H9 (cell line): ENCODE results near the gene ALOX12. TPM values are rescaled to one million over a fixed set of nuclear protein-coding genes. Genes with fewer than 3 reads are reported as not detected.

Source experiments
- DNase-seq: peaks from one replicate; pipeline ENCODE4 v3.0.0-alpha.2; 2017
- H2AFZ ChIP-seq: one replicate; pipeline ENCODE4 v1.6.1; 2013; ENCODE audit warnings: mild to moderate bottlenecking, low read length, control low read depth, moderate library complexity
- H2AK5ac ChIP-seq: 2 replicates; pipeline ENCODE4 v1.6.1; 2013; ENCODE audit warnings: low read length, control low read depth, mixed read lengths; ENCODE audit not compliant: insufficient read length
- H2BK120ac ChIP-seq: one replicate; pipeline ENCODE4 v1.6.1; 2013; ENCODE audit warnings: low read depth, mild to moderate bottlenecking, low read length, control low read depth, inconsistent platforms; ENCODE audit not compliant: poor library complexity, severe bottlenecking
- H2BK12ac ChIP-seq: 2 replicates; pipeline ENCODE4 v1.6.1; 2013; ENCODE audit warnings: low read length, control low read depth, mixed read lengths, low read depth; ENCODE audit not compliant: insufficient read length
- H2BK15ac ChIP-seq: 2 replicates; pipeline ENCODE4 v1.6.1; 2013; ENCODE audit warnings: low read depth, low read length, control low read depth
- H2BK20ac ChIP-seq: one replicate; pipeline ENCODE4 v1.6.1; 2013; ENCODE audit warnings: low read depth, mild to moderate bottlenecking, low read length, control low read depth, inconsistent platforms; ENCODE audit not compliant: poor library complexity, severe bottlenecking
- H2BK5ac ChIP-seq: 2 replicates; pipeline ENCODE4 v1.6.1; 2013; ENCODE audit warnings: low read length, control low read depth, mixed read lengths; ENCODE audit not compliant: insufficient read length
- H3K14ac ChIP-seq: 2 replicates; pipeline ENCODE4 v1.6.1; 2013; ENCODE audit warnings: low read length, control low read depth; ENCODE audit not compliant: insufficient read depth
- H3K18ac ChIP-seq: 2 replicates; pipeline ENCODE4 v1.6.1; 2013; ENCODE audit warnings: low read depth, mild to moderate bottlenecking, mixed read lengths, low read length, control low read depth; ENCODE audit not compliant: insufficient read length
- H3K23ac ChIP-seq: 2 replicates; pipeline ENCODE4 v1.6.1; 2013; ENCODE audit warnings: low read length, control low read depth, mixed read lengths, low read depth; ENCODE audit not compliant: insufficient read length
- H3K23me2 ChIP-seq: 2 replicates; pipeline ENCODE4 v1.6.1; 2013; ENCODE audit warnings: low read depth, mild to moderate bottlenecking, mixed read lengths, low read length, control low read depth; ENCODE audit not compliant: insufficient read length, poor library complexity, severe bottlenecking
- H3K27ac ChIP-seq: 2 replicates; pipeline ENCODE4 v1.5.1; 2013; ENCODE audit warnings: low read length, control low read depth, mixed read lengths, low read depth; ENCODE audit not compliant: insufficient read length
- H3K27me3 ChIP-seq: 2 replicates; pipeline ENCODE4 v1.6.1; 2013; ENCODE audit warnings: low read length, control low read depth, inconsistent platforms; ENCODE audit not compliant: insufficient read depth
- H3K4ac ChIP-seq: 2 replicates; pipeline ENCODE4 v1.6.1; 2013; ENCODE audit warnings: low read depth, mild to moderate bottlenecking, control low read depth, inconsistent platforms, low read length, moderate library complexity
- H3K4me1 ChIP-seq: 2 replicates; pipeline ENCODE4 v1.6.1; 2013; ENCODE audit warnings: low read length, control low read depth, inconsistent platforms; ENCODE audit not compliant: insufficient read depth
- H3K4me2 ChIP-seq: 2 replicates; pipeline ENCODE4 v1.6.1; 2013; ENCODE audit warnings: low read length, control low read depth, mixed read lengths; ENCODE audit not compliant: insufficient read length, insufficient read depth
- H3K56ac ChIP-seq: 2 replicates; pipeline ENCODE4 v1.6.1; 2013; ENCODE audit warnings: low read depth, mild to moderate bottlenecking, mixed read lengths, low read length, control low read depth; ENCODE audit not compliant: insufficient read length
- H3K79me1 ChIP-seq: 2 replicates; pipeline ENCODE4 v1.6.1; 2013; ENCODE audit warnings: low read depth, mild to moderate bottlenecking, moderate library complexity, low read length, control low read depth, inconsistent platforms; ENCODE audit not compliant: insufficient read depth, poor library complexity, severe bottlenecking
- H3K79me2 ChIP-seq: 2 replicates; pipeline ENCODE4 v1.6.1; 2013; ENCODE audit warnings: low read length, control low read depth, inconsistent platforms; ENCODE audit not compliant: insufficient read depth
- H3K9ac ChIP-seq: 2 replicates; pipeline ENCODE4 v1.6.1; 2013; ENCODE audit warnings: low read length, control low read depth, mixed read lengths; ENCODE audit not compliant: insufficient read length; ENCODE audit errors: extremely low read depth
- H3K9me3 ChIP-seq: one replicate; pipeline ENCODE4 v1.6.1; 2013; ENCODE audit warnings: low read depth, low read length, inconsistent platforms; ENCODE audit not compliant: control insufficient read depth
- H3T11ph ChIP-seq: one replicate; pipeline ENCODE4 v1.6.1; 2013; ENCODE audit warnings: mild to moderate bottlenecking, low read length, control low read depth, inconsistent platforms
- H4K20me1 ChIP-seq: one replicate; pipeline ENCODE4 v1.6.1; 2013; ENCODE audit not compliant: control insufficient read depth, insufficient read length, insufficient read depth
- H4K5ac ChIP-seq: 2 replicates; pipeline ENCODE4 v1.6.1; 2013; ENCODE audit warnings: low read depth, mild to moderate bottlenecking, mixed read lengths, low read length, control low read depth; ENCODE audit not compliant: insufficient read length
- H4K8ac ChIP-seq: replicated peaks from 2 replicates; pipeline ENCODE4 v1.6.1; 2013; ENCODE audit warnings: low read length, control low read depth, mixed read lengths, low read depth; ENCODE audit not compliant: insufficient read length
- H4K91ac ChIP-seq: 2 replicates; pipeline ENCODE4 v1.6.1; 2013; ENCODE audit warnings: low read depth, mild to moderate bottlenecking, moderate library complexity, mixed read lengths, low read length, control low read depth; ENCODE audit not compliant: insufficient read length
- H3K27ac Mint-ChIP-seq, 3 experiments: 2 replicates in 2 of 3; 3 replicates in 1 of 3; pipeline ENCODE4 v1.8.0; 2020 to 2021; ENCODE audit warnings: mixed read lengths in 3 of 3, mild to moderate bottlenecking in 1 of 3, moderate library complexity in 1 of 3
- H3K27me3 Mint-ChIP-seq: 2 replicates; pipeline ENCODE4 v1.8.0; 2021; ENCODE audit warnings: low read depth, mild to moderate bottlenecking, moderate library complexity, mixed read lengths
- H3K36me3 Mint-ChIP-seq, 3 experiments: 2 replicates in 2 of 3; 3 replicates in 1 of 3; pipeline ENCODE4 v1.8.0; 2020 to 2021; ENCODE audit warnings: low read depth in 3 of 3, mixed read lengths in 3 of 3; ENCODE audit not compliant: insufficient read depth in 1 of 3
- H3K4me1 Mint-ChIP-seq, 2 experiments: 2 replicates each; pipeline ENCODE4 v1.8.0; 2020; ENCODE audit warnings: mixed read lengths in 2 of 2
- H3K4me3 Mint-ChIP-seq, 2 experiments: 2 replicates in 1 of 2; 3 replicates in 1 of 2; pipeline ENCODE4 v1.8.0; 2020 to 2021; ENCODE audit warnings: mild to moderate bottlenecking in 2 of 2, mixed read lengths in 2 of 2, moderate library complexity in 1 of 2
- H3K9me3 Mint-ChIP-seq, 2 experiments: 2 replicates in 1 of 2; 3 replicates in 1 of 2; pipeline ENCODE4 v1.8.0; 2020; ENCODE audit warnings: mild to moderate bottlenecking in 2 of 2, mixed read lengths in 2 of 2, moderate library complexity in 1 of 2
- WGBS: extraction: QIAGEN DNeasy Blood & Tissue Kit; methylation state at CpG from one replicate; pipeline ENCODE4 v1.1.7; 2013; ENCODE audit warnings: missing lambda C conversion rate, low lambda C conversion rate, mixed read lengths; ENCODE audit not compliant: insufficient read length; ENCODE audit errors: extremely low coverage; 5-methylcytosine and 5-hydroxymethylcytosine counted together
- total RNA-seq: library from RNA; stranded (reverse); gene quantifications from 2 replicates; pipeline ENCODE4 v1.2.1, GENCODE V29; 2021
- TF ChIP-seq, protein P1 (sequence below): fragments of 200-600 bp; sonication (generic); conservative IDR thresholded peaks from 3 replicates; pipeline ENCODE4 v1.8.0; 2021; ENCODE audit warnings: antibody characterized with exemption, mild to moderate bottlenecking

ALOX12 gene
- total RNA-seq, 1 experiment from 2014 or later = 0.81 TPM

- Histone ChIP-seq H3K4me2 (no peak overlapping the region), H2BK120ac (no peak overlapping the region), H3K9ac (no peak overlapping the region), H3K27me3 (no peaks in the 10 kb centered on the region), H3K4ac (no peak overlapping the region), H3K27ac (no peak overlapping the region), H2BK15ac (no peak overlapping the region), H4K8ac (no peak overlapping the region), H2BK20ac (no peak overlapping the region), H4K91ac (no peak overlapping the region), H3K18ac (no peak overlapping the region), H4K20me1 (no peaks in the 10 kb centered on the region), H3K79me1 (no peaks in the 10 kb centered on the region), H3K79me2 (no peaks in the 10 kb centered on the region), H2BK12ac (no peak overlapping the region), H3K14ac (no peak overlapping the region), H3K23ac (no peak overlapping the region), H2BK5ac (no peak overlapping the region), H3K4me1 (no peaks in the 10 kb centered on the region), H3K23me2 (no peaks in the 10 kb centered on the region), H3K56ac (no peak overlapping the region), H4K5ac (no peak overlapping the region), H3K9me3 (no peaks in the 10 kb centered on the region), H2AK5ac (no peak overlapping the region), H3T11ph (no peak overlapping the region), H2AFZ (no peak overlapping the region)
- H3K36me3 Mint-ChIP-seq = no peaks in the 10 kb centered on the region
- no CpG with 5 or more reads among the region's 4 CpGs for WGBS
- H3K4me1 Mint-ChIP-seq = no peaks in the 10 kb centered on the region
- no peak overlapping the region for H3K27ac Mint-ChIP-seq
- no peak for DNase-seq
- TF ChIP-seq, protein P1, sequence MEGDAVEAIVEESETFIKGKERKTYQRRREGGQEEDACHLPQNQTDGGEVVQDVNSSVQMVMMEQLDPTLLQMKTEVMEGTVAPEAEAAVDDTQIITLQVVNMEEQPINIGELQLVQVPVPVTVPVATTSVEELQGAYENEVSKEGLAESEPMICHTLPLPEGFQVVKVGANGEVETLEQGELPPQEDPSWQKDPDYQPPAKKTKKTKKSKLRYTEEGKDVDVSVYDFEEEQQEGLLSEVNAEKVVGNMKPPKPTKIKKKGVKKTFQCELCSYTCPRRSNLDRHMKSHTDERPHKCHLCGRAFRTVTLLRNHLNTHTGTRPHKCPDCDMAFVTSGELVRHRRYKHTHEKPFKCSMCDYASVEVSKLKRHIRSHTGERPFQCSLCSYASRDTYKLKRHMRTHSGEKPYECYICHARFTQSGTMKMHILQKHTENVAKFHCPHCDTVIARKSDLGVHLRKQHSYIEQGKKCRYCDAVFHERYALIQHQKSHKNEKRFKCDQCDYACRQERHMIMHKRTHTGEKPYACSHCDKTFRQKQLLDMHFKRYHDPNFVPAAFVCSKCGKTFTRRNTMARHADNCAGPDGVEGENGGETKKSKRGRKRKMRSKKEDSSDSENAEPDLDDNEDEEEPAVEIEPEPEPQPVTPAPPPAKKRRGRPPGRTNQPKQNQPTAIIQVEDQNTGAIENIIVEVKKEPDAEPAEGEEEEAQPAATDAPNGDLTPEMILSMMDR = no peak
- no peak overlapping the region for H3K4me3 Mint-ChIP-seq
- H3K27me3 Mint-ChIP-seq = peaks cover 22% of the 10 kb centered on the region
- no peaks in the 10 kb centered on the region; a peak in 1 of 5 replicates for H3K9me3 Mint-ChIP-seq
Observed at GRCh38 chr17:7056386-7056785, 60.5 kb downstream of the ALOX12 start.
